ENCODE measurements around the gene SLC22A8.
"Not testable (repeated sequence)": the region's sequence is repeated elsewhere in the genome, so short reads cannot be mapped to it uniquely, and the experiment has no call there.

Gene SLC22A8

DNA sequence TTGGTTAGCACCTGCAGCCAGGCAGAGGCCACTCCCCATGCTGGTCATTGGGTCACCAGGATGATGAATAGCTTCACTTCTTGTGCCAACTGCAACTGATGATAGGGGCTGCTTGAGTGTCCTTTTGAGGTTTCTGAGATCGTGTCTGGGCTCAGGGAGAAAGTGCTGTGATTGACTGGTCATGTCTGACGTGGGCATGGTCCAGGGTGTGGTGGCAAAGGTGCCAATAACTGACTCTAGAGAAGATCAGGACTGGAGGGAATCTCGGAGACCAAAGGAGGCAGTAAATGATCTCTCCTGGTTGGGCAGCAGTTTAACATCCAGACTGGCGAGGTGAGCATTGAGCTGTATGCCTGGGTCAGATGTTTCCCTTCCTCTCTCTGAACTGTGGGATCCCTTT, 20.9 kb downstream of the SLC22A8 start:
- in situ Hi-C loops (cut with MboI; ENCODE audit: low sequenced_read_pairs) = no loop called here

- in situ Hi-C loops (cut with MboI; ENCODE audit: low sequenced_read_pairs) = no loop called here
Observed at GRCh38 chr11:62988276-62988675, 27.4 kb downstream of the SLC22A8 start.

DNA sequence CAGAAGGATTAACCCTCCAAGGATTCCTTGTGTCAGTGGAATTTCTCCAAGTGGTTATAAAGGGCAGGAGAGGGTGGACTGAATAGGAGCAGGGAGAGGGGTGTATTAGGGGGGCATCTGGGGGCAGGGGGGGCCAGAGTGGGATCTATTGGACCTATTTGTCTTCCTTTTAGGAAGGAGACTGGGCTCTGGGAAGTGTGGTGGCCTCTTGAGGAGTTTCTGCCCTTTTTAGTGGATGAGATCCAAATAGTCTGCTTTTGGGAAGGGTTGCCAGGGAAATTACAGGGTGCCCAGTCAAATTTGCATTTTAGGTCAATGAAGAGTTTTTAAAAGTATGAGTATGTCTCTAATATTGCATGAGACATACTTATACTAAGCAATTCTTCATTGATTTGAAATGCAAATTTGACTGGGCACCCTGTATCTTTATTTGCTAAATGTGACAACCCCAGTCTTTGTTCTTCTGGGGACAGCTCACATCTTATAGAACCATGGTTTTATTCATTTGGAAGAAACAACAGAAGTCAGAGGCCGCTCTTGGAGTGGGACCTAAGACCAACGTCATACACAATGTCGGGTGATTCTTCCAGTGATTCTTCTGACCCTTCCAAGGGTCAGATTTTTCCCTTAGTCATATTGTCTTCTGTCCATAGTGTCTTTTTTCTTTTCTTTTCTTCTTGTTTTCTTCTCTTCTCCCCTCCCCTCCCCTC, 30.4 kb downstream of the SLC22A8 start:
- in situ Hi-C loops (cut with MboI; ENCODE audit: low sequenced_read_pairs) = no loop called here

DNA sequence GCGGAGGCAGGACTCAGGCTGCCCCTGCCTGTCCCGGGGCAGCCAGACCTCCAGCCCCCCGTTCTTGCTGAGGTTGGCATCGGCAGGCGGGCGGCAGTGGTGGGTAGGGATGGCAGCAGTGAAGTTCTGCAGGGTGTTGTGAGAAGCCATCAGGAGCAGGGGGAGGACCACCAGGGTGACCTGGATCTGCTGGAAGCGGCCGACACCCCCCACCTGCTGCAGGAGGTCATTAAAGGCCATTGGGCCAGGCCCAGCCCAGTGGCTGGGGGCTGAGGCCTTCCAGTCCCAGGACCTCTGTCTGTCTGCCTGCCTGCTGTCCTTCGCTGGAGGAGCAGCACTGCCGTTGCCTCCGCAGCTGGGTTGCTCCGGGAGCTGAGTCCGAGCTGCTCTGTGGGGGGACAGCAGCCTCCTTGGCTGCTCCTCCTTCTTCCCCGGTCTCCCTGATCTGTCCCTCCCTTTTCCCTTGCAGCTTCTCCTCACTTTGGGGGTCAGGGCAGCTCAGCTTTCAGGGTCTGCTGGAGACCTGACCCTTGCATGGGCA, 31.1 kb downstream of the SLC22A8 start, which contains the start of gene SLC22A6:
SLC22A6 (minus strand) TSS at position 517 of the 541 bp plus-strand sequence; CDS start at position 240, 277 bp downstream.
- in situ Hi-C loops (cut with MboI; ENCODE audit: low sequenced_read_pairs) = no loop called here

GRCh38 chr11:62983536-62984199, 32.0 kb downstream of the SLC22A8 start:
- in situ Hi-C loops (cut with MboI; ENCODE audit: low sequenced_read_pairs) = no loop called here

- in situ Hi-C loops (cut with MboI; ENCODE audit: low sequenced_read_pairs) = no loop called here
Observed at GRCh38 chr11:62981743-62982142, 33.9 kb downstream of the SLC22A8 start.

DNA sequence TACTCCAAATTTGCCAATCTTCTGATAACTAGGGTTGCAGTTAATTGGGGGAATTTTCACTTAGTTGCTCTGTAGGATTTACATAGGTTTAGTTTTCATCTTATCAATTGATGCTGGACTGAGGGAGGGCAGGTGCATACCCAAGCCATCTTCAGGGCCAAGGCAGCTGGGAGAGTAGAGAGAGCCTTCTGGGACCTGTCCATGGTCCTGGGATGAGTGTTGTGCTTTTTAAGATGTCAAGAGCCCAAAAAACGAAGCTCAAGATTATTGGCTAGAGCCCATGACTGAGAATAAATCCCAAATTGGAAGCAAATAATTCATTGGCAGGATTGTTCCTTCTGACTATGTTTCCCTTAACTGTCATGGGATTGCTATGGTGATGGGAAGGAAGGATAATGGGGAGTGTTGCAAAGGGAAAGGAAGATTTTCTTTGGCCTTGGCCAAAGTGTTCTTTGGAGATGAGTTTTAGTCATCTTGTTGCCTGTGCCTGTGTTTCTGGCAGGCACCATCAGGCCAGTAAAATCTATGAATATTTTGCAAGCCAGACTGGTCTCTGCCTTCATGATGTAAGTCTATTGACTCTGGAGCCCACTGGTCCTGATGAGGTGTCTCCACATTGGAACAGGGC, 35.4 kb downstream of the SLC22A8 start:
- in situ Hi-C loops (cut with MboI; ENCODE audit: low sequenced_read_pairs) = no loop called here

DNA sequence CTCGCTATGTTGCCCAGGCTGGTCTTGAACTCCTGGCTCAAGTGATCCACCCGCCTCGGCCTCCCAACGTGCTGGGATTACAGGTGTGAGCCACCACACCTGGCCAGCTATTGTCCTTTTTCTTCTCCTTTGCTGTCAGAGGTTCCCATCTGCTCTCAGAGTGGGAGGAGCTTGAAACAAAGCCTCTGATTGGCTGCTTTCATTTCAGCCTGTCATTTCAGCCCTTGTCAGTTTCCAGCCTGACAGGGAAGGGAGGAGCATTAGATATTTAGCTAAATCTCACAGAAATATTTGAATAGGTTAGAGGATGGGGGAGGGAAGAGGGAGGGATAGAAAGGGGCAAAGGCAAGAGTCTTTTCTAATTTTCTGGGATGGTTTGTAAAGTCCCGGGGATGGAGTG, 39.5 kb downstream of the SLC22A8 start:
- in situ Hi-C loops (cut with MboI; ENCODE audit: low sequenced_read_pairs) = no loop called here

GRCh38 chr11:62974848-62975522, 40.7 kb downstream of the SLC22A8 start:
- in situ Hi-C loops (cut with MboI; ENCODE audit: low sequenced_read_pairs) = no loop called here

DNA sequence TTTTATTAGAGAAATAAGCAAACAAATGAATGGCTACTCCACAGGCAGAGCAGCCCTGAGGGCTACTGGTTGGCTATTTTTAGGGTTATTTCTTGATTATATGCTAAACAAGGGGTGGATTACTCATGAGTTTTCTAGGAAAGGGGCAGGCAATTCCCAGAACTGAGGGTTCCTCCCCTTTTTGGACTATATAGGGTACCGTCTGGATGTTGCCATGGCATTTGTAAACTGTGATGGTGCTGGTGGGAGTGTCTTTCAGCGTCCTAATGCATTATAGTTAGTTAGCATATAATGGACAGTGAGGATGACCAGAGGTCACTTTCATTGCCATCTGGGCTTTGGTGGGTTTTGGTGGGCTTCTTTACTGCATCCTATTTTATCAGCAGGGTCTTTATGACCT, 50.1 kb downstream of the SLC22A8 start:
- in situ Hi-C loops (cut with MboI; ENCODE audit: low sequenced_read_pairs) = no loop called here

- in situ Hi-C loops (cut with MboI; ENCODE audit: low sequenced_read_pairs) = no loop called here
Observed at GRCh38 chr11:62962391-62962790, 53.2 kb downstream of the SLC22A8 start.

GRCh38 chr11:62961017-62961570, 54.5 kb downstream of the SLC22A8 start:
- in situ Hi-C loops (cut with MboI; ENCODE audit: low sequenced_read_pairs) = no loop called here

- in situ Hi-C loops (cut with MboI; ENCODE audit: low sequenced_read_pairs) = no loop called here
Observed at GRCh38 chr11:62959422-62959980, 56.1 kb downstream of the SLC22A8 start.

DNA sequence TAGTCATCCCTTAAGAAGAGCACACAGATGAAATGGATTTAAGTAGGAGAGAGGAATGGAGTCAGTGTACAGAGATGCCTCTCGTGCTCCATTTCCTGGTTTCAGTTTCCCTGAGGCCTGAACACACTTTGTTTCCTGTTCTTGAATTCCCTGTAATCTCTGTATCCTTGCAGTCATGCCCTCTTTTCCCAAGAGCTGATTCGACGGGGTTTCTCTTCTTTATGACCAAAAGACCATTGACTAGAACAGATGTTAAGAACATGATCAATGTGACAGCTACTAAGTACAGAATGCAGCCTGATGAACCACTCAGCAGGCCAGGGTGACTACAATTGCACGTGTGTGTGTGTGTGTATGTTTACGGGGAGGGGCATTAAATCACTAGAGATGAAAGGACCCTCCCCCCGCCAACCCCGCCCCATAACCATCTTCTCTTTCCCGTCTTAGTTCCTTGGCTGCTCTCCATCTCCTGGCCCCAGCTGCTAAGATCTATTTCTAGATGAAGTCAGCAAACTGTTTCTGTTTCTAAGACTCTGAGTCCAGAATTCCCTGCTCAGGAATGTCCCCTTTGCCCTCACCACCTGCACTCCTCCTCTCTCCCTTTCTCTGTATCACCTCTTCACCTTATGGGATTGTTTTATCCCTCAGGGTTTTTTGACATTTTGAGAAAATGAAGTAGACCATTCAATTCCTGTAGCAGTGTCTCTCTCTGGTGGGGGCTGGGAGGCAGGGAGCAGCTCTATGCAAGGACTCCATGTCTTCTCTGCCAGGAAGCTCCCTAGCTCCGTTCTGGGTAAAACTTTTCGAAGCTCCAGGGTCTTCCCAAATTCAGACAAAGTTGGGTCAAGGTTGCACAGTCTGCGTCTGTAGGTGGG, 56.9 kb downstream of the SLC22A8 start:
- in situ Hi-C loops (cut with MboI; ENCODE audit: low sequenced_read_pairs) = no loop called here

GRCh38 chr11:62957147-62957546, 58.5 kb downstream of the SLC22A8 start:
- in situ Hi-C loops (cut with MboI; ENCODE audit: low sequenced_read_pairs) = no loop called here

DNA sequence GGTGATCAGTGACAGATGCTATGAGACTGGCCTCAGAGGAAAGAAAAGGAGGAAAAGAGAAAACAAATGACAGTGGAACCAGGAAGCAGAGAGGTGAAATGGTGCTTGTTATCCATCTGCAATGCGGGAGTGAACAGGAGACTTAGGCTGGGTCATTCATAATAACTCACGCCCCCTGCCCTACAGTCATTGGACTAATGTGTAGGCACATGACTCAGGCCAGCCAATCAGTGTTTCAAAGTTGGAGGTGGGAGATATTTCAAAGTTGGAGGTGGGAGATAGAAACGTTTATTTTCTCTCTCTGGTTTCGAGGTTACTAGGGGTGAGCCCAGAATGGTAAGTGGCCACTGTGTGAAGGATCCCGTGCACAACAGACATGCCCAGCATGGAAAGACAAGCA, 61.2 kb downstream of the SLC22A8 start:
- in situ Hi-C loops (cut with MboI; ENCODE audit: low sequenced_read_pairs) = no loop called here

GRCh38 chr11:62953811-62954210, 61.8 kb downstream of the SLC22A8 start:
- in situ Hi-C loops (cut with MboI; ENCODE audit: low sequenced_read_pairs) = no loop called here

- in situ Hi-C loops (cut with MboI; ENCODE audit: low sequenced_read_pairs) = no loop called here
Observed at GRCh38 chr11:62948765-62949320, 66.8 kb downstream of the SLC22A8 start.

DNA sequence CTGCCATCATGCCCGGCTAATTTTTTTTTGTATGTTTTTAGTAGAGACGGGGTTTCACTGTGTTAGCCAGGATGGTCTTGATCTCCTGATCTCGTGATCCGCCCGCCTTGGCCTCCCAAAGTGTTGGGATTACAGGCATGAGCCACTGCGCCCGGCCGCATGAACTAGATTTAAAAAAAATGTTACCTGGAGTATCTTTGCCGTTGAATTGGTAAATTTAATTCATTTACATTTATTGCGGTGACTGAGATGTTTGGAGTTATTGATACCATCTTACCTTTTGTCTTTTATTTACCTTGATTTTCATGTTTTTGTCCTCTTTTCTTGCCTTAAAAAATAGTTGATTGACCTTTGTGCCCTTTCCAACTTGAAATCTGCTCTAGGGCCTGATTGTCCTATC, 70.1 kb downstream of the SLC22A8 start:
- in situ Hi-C loops (cut with MboI; ENCODE audit: low sequenced_read_pairs) = not testable (repeated sequence)
